H1 (cell line): ENCODE measurements around the gene CELF2. TPM values are rescaled to one million over a fixed set of nuclear protein-coding genes. Genes with fewer than 3 reads are reported as not detected.

ENCODE experiments used
- CTCF ChIA-PET: fragments of 300-600 bp; sonication (Branson Sonifier 250); formaldehyde crosslinking; loops from one replicate; lab custom pipeline; 2021; ENCODE audit not compliant: partially characterized antibody; lab: Charles Lee
- POLR2A ChIA-PET: fragments of 300-600 bp; sonication (Branson Sonifier 250); formaldehyde crosslinking; loops from one replicate; lab custom pipeline; 2021; ENCODE audit warnings: inconsistent platforms; ENCODE audit not compliant: partially characterized antibody; lab: Charles Lee
- DNase-seq, 2 experiments: peaks; one replicate each; pipeline versions ENCODE4 v3.0.0 to v3.0.0-alpha.2; 2010 to 2022; ENCODE audit warnings: low spot score in 2 of 2, low read depth in 1 of 2, mixed read lengths in 1 of 2
- FAIRE-seq: peaks from 2 replicates; lab custom pipeline; 2011; peaks lifted over from hg19 to GRCh38; lab: Jason Lieb, UNC
- H2AFZ ChIP-seq: 2 replicates; pipeline ENCODE4 v1.8.1; 2012; ENCODE audit warnings: low read length, inconsistent platforms
- H2AK5ac ChIP-seq: 2 replicates; pipeline ENCODE4 v1.6.1; 2013; ENCODE audit warnings: low read depth, low read length
- H2BK120ac ChIP-seq: replicated peaks from 2 replicates; pipeline ENCODE3; 2013; ENCODE audit warnings: low read depth, low read length, inconsistent platforms
- H2BK12ac ChIP-seq: 2 replicates; pipeline ENCODE4 v1.6.1; 2013; ENCODE audit warnings: low read depth, low read length
- H2BK15ac ChIP-seq: 2 replicates; pipeline ENCODE4 v1.6.1; 2013; ENCODE audit warnings: low read length
- H2BK20ac ChIP-seq: 2 replicates; pipeline ENCODE4 v1.6.1; 2013; ENCODE audit warnings: low read length
- H2BK5ac ChIP-seq: 2 replicates; pipeline ENCODE4 v1.6.1; 2013; ENCODE audit warnings: low read depth, low read length
- H3K14ac ChIP-seq: 2 replicates; pipeline ENCODE4 v1.6.1; 2013; ENCODE audit warnings: inconsistent platforms; ENCODE audit not compliant: insufficient read length
- H3K18ac ChIP-seq: 2 replicates; pipeline ENCODE4 v1.6.1; 2013; ENCODE audit warnings: low read length; ENCODE audit errors: extremely low read depth
- H3K23ac ChIP-seq: 2 replicates; pipeline ENCODE4 v1.6.1; 2013; ENCODE audit warnings: inconsistent platforms; ENCODE audit not compliant: insufficient read length
- H3K23me2 ChIP-seq: 2 replicates; pipeline ENCODE4 v1.6.1; 2013; ENCODE audit warnings: low read depth, low read length
- H3K27ac ChIP-seq: 2 replicates; pipeline ENCODE4 v1.6.1; 2011; ENCODE audit warnings: low read depth, low read length, inconsistent platforms
- H3K27me3 ChIP-seq, 4 experiments: replicated peaks in 1 of 4; 1 replicate in 1 of 4; 2 replicates in 3 of 4; pipeline versions ENCODE4 v1.6.1 to v1.8.1; 2011 to 2013; ENCODE audit warnings: low read length in 3 of 4, mild to moderate bottlenecking in 3 of 4, inconsistent platforms in 2 of 4, mixed read lengths in 2 of 4, moderate library complexity in 1 of 4; ENCODE audit not compliant: control insufficient read depth in 3 of 4, insufficient read depth in 3 of 4; ENCODE audit errors: extremely low read depth in 1 of 4
- H3K36me3 ChIP-seq, 4 experiments: 2 replicates each; pipeline versions ENCODE4 v1.6.1 to v1.8.1; 2011 to 2013; ENCODE audit warnings: mild to moderate bottlenecking in 4 of 4, low read length in 3 of 4, moderate library complexity in 2 of 4, control low read depth in 1 of 4, inconsistent platforms in 1 of 4; ENCODE audit not compliant: insufficient read depth in 4 of 4, control insufficient read depth in 2 of 4
- H3K4ac ChIP-seq: replicated peaks from 2 replicates; pipeline ENCODE3; 2013; ENCODE audit warnings: low read length, low read depth, mixed read lengths, inconsistent platforms; ENCODE audit not compliant: insufficient read length
- H3K4me1 ChIP-seq, 4 experiments: replicated peaks in 1 of 4; 1 replicate in 1 of 4; 2 replicates in 3 of 4; pipeline versions ENCODE4 v1.6.1 to v1.8.1; 2011 to 2013; ENCODE audit warnings: low read length in 3 of 4, inconsistent platforms in 2 of 4, mixed read lengths in 1 of 4; ENCODE audit not compliant: insufficient read depth in 4 of 4, control insufficient read depth in 3 of 4
- H3K4me2 ChIP-seq, 2 experiments: 2 replicates each; pipeline versions ENCODE4 v1.6.1 to v1.8.1; 2011 to 2013; ENCODE audit warnings: low read depth in 2 of 2, low read length in 2 of 2, control low read depth in 1 of 2, inconsistent platforms in 1 of 2, mild to moderate bottlenecking in 1 of 2; ENCODE audit not compliant: insufficient read depth in 1 of 2
- H3K4me3 ChIP-seq, 4 experiments: fragments of 200-600, 300-600 bp in 1 of 4; sonication (generic), shearing (Covaris generic), sonication (Bioruptor Twin) in 1 of 4; 2 replicates each; pipeline versions ENCODE4 v1.5.1 to v1.8.1; 2011 to 2016; ENCODE audit warnings: low read length in 4 of 4, low read depth in 3 of 4, control low read depth in 2 of 4, inconsistent platforms in 2 of 4, mild to moderate bottlenecking in 2 of 4, mixed read lengths in 1 of 4, moderate library complexity in 1 of 4; ENCODE audit not compliant: insufficient read depth in 2 of 4; ENCODE audit errors: extremely low read depth in 1 of 4
- H3K56ac ChIP-seq: replicated peaks from 2 replicates; pipeline ENCODE3; 2013; ENCODE audit warnings: low read depth, mild to moderate bottlenecking, mixed read lengths, low read length, inconsistent platforms; ENCODE audit not compliant: insufficient read length
- H3K79me1 ChIP-seq: 2 replicates; pipeline ENCODE4 v1.6.1; 2013; ENCODE audit warnings: low read depth, low read length, control low read depth
- H3K79me2 ChIP-seq, 2 experiments: 2 replicates each; pipeline versions ENCODE4 v1.6.1 to v1.8.1; 2012 to 2013; ENCODE audit warnings: low read length in 2 of 2, mild to moderate bottlenecking in 2 of 2, inconsistent platforms in 1 of 2; ENCODE audit not compliant: insufficient read depth in 2 of 2, control insufficient read depth in 1 of 2
- H3K9ac ChIP-seq, 4 experiments: replicated peaks in 1 of 4; 1 replicate in 1 of 4; 2 replicates in 3 of 4; pipeline versions ENCODE4 v1.6.1 to v1.8.1; 2011 to 2013; ENCODE audit warnings: low read depth in 3 of 4, low read length in 3 of 4, control low read depth in 2 of 4, mild to moderate bottlenecking in 2 of 4, moderate library complexity in 2 of 4, inconsistent platforms in 1 of 4; ENCODE audit errors: extremely low read depth in 1 of 4
- H3K9me3 ChIP-seq, 2 experiments: 2 replicates each; pipeline versions ENCODE4 v1.6.1 to v1.8.1; 2012 to 2013; ENCODE audit warnings: mild to moderate bottlenecking in 2 of 2, moderate library complexity in 2 of 2, control low read depth in 1 of 2, inconsistent platforms in 1 of 2, low read depth in 1 of 2, low read length in 1 of 2, mixed read lengths in 1 of 2; ENCODE audit not compliant: insufficient read depth in 2 of 2
- H4K20me1 ChIP-seq, 2 experiments: replicated peaks in 1 of 2; 2 replicates each; pipeline versions ENCODE3 to v1.8.1; 2011 to 2013; ENCODE audit warnings: inconsistent platforms in 2 of 2, low read length in 2 of 2, mild to moderate bottlenecking in 1 of 2; ENCODE audit not compliant: insufficient read depth in 2 of 2, control insufficient read depth in 1 of 2
- H4K5ac ChIP-seq: 2 replicates; pipeline ENCODE4 v1.6.1; 2013; ENCODE audit warnings: low read length, low read depth, mixed read lengths, inconsistent platforms; ENCODE audit not compliant: insufficient read length
- H4K8ac ChIP-seq: 2 replicates; pipeline ENCODE4 v1.8.0; 2013; ENCODE audit warnings: mild to moderate bottlenecking, moderate library complexity, low read length, inconsistent platforms; ENCODE audit not compliant: insufficient read depth; ENCODE audit errors: extremely low read depth
- H4K91ac ChIP-seq: replicated peaks from 2 replicates; pipeline ENCODE3; 2013; ENCODE audit warnings: low read length, mixed read lengths, inconsistent platforms; ENCODE audit not compliant: insufficient read length
- CBX5 ChIP-seq: fragments of 300-800, 300-1000 bp; sonication (generic); IDR thresholded peaks from 2 replicates; pipeline ENCODE4 v1.7.1; 2016; ENCODE audit warnings: antibody characterized with exemption, low read length, low read depth
- CTBP2 ChIP-seq: IDR thresholded peaks from 2 replicates; pipeline ENCODE4 v1.7.0; 2011; ENCODE audit warnings: borderline replicate concordance, mild to moderate bottlenecking, moderate library complexity, mixed read lengths, low read length; ENCODE audit not compliant: insufficient read depth, insufficient read length
- FOSL1 ChIP-seq: IDR thresholded peaks from 2 replicates; pipeline ENCODE4 v1.6.1; 2011; ENCODE audit warnings: mild to moderate bottlenecking, low read depth, low read length, moderate library complexity; ENCODE audit not compliant: insufficient read depth
- KDM4A ChIP-seq: IDR thresholded peaks from one replicate; pipeline ENCODE4 v1.7.1; 2012; ENCODE audit warnings: low read depth, mild to moderate bottlenecking, moderate library complexity, low read length, inconsistent platforms; ENCODE audit not compliant: severe bottlenecking
- POU5F1 ChIP-seq: IDR thresholded peaks from 2 replicates; pipeline ENCODE4 v1.6.1; 2011; ENCODE audit warnings: low read depth, mild to moderate bottlenecking, low read length, moderate library complexity
- SIN3A ChIP-seq, 2 experiments: IDR thresholded peaks in 1 of 2; conservative IDR thresholded peaks in 1 of 2; 2 replicates each; pipeline ENCODE4 v1.6.1; 2011 to 2012; ENCODE audit warnings: low read length in 2 of 2, improper control_type of control experiment in 1 of 2, low read depth in 1 of 2, mild to moderate bottlenecking in 1 of 2
- SP2 ChIP-seq: IDR thresholded peaks from 2 replicates; pipeline ENCODE4 v1.6.1; 2012; ENCODE audit warnings: mild to moderate bottlenecking, low read length, inconsistent platforms
- SRF ChIP-seq: IDR thresholded peaks from 2 replicates; pipeline ENCODE4 v1.6.1; 2011; ENCODE audit warnings: mild to moderate bottlenecking, low read depth, low read length, moderate library complexity
- ZNF274 ChIP-seq: IDR thresholded peaks from 2 replicates; pipeline ENCODE4 v1.7.0; 2012; ENCODE audit warnings: low read length, borderline replicate concordance; ENCODE audit errors: extremely low read depth
- WGBS, 2 experiments: shearing (Covaris generic) in 1 of 2; methylation state at CpG; one replicate each; pipeline versions ENCODE4 v1.1.6 to v1.1.7; 2013 to 2015; ENCODE audit warnings: low lambda C conversion rate in 2 of 2, mixed read lengths in 2 of 2, inconsistent platforms in 1 of 2, low coverage in 1 of 2, missing lambda C conversion rate in 1 of 2; ENCODE audit not compliant: insufficient replicate concordance in 2 of 2, insufficient coverage in 1 of 2, insufficient read length in 1 of 2; ENCODE audit errors: extremely low coverage in 1 of 2, missing lambda C conversion rate in 1 of 2; 5-methylcytosine and 5-hydroxymethylcytosine counted together
- polyA plus RNA-seq, 7 experiments: library from polyadenylated mRNA; depleted of rRNA in 3 of 7; stranded (reverse) in 5 of 7; unstranded in 2 of 7; fragments of >200 nt in 5 of 7; fragments of 200-250 nt in 2 of 7; gene quantifications; 1 replicate in 5 of 7; 2 replicates in 1 of 7; 4 replicates in 1 of 7; pipeline versions ENCODE4 v1.2.1 to v1.2.3, GENCODE V29; 2011 to 2013; ENCODE audit warnings: missing spikeins in 2 of 7, mixed read lengths in 2 of 7
- total RNA-seq: library from RNA; stranded (reverse); fragmentation: NEBNext Ultra II Directional; extraction: Animal tissue kit (Norgen Biotek cat#: 25700); gene quantifications from 2 replicates; pipeline ENCODE4 v1.2.1, GENCODE V29; 2021
- TF ChIP-seq, protein P1 (sequence below): IDR thresholded peaks from 2 replicates; pipeline ENCODE4 v1.6.1; 2012; ENCODE audit warnings: inconsistent platforms
- TF ChIP-seq, protein P2 (sequence below), 3 experiments: IDR thresholded peaks; 1 replicate in 2 of 3; 2 replicates in 1 of 3; pipeline versions ENCODE4 v1.5.1 to v1.6.1; 2011; ENCODE audit warnings: low read length in 3 of 3, mild to moderate bottlenecking in 3 of 3, inconsistent platforms in 2 of 3, low read depth in 1 of 3, moderate library complexity in 1 of 3; ENCODE audit not compliant: insufficient read depth in 1 of 3; ENCODE audit errors: control extremely low read depth in 1 of 3

CELF2 gene
- total and polyA plus RNA-seq, 2 of the 8 experiments (the other 6 are each of a cell fraction or from before 2014, with no cell fraction given): 18.3 to 22.7 TPM

DNA sequence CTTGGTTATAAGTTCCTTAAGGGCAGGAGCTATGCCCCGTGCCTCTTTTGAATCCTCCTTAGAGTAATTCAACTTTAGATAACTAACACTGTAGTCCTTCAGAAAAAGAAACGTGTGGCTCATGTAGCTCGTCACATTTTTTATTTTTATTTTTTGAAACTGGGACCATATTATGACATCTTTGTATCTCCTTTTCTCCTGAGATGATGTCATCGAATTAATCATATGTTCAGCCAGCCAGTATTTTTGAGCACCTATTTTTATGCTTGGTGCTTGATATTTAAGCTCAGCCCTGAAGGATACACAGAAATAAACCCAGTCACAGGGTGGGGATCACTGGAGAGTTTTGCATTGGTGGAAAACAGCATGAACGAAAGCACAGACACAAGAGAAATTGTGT is 22.6 kb upstream of the CELF2 start:
- Histone ChIP-seq H2BK12ac (no peak overlapping the region), H3K23ac (no peak overlapping the region), H3K27ac (no peak overlapping the region), H3K4me1 (no peaks in the 10 kb centered on the region), H2BK15ac (no peak overlapping the region), H3K56ac (no peak overlapping the region), H2BK20ac (no peak overlapping the region), H4K8ac (no peak overlapping the region), H4K91ac (no peak overlapping the region), H4K5ac (no peak overlapping the region), H3K9me3 (0 out of 4 replicates have a peak, but pooled peaks cover 2 to 3% of the 10 kb centered on the region in 2 experiments), H3K4me2 (no peak overlapping the region), H2AFZ (no peak overlapping the region), H2AK5ac (no peak overlapping the region), H2BK5ac (no peak overlapping the region), H4K20me1 (no peaks in the 10 kb centered on the region), H3K79me1 (no peaks in the 10 kb centered on the region), H3K14ac (no peak overlapping the region), H3K18ac (no peak overlapping the region), H3K79me2 (no peaks in the 10 kb centered on the region), H3K36me3 (no peaks in the 10 kb centered on the region), H3K4ac (no peak overlapping the region), H3K27me3 (no peaks in the 10 kb centered on the region), H3K9ac (no peak overlapping the region), H3K23me2 (no peaks in the 10 kb centered on the region), H2BK120ac (no peak overlapping the region), H3K4me3 (no peak overlapping the region)
- WGBS, 2 experiments: 88% methylated on average over 5 of the region's 5 CpGs; no CpG with 5 or more reads in 1 of the 2 experiments
- DNase-seq (no peak), FAIRE-seq (no peak)
- ChIA-PET POLR2A (no interaction called here), CTCF (interaction anchor here (1.1 kb wide), 1 partner anchor 41 kb away, joined by 3 read pairs; no protein-coding TSS in a partner anchor)
- TF ChIP-seq SP2 (no peak), SRF (no peak), CTBP2 (no peak), ZNF274 (no peak), FOSL1 (no peak), POU5F1 (no peak), SIN3A (conservative IDR thresholded peaks at IDR 0.05 in 1 of 2, IDR thresholded peaks at IDR 0.05 in 1 of 2; ENCODE audit: low read depth in 1 of 2, low read length in 2 of 2) (no peak), CBX5 (no peak), KDM4A (no peak)
- TF ChIP-seq, protein P1, sequence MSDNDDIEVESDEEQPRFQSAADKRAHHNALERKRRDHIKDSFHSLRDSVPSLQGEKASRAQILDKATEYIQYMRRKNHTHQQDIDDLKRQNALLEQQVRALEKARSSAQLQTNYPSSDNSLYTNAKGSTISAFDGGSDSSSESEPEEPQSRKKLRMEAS: no peak
- TF ChIP-seq, protein P2, sequence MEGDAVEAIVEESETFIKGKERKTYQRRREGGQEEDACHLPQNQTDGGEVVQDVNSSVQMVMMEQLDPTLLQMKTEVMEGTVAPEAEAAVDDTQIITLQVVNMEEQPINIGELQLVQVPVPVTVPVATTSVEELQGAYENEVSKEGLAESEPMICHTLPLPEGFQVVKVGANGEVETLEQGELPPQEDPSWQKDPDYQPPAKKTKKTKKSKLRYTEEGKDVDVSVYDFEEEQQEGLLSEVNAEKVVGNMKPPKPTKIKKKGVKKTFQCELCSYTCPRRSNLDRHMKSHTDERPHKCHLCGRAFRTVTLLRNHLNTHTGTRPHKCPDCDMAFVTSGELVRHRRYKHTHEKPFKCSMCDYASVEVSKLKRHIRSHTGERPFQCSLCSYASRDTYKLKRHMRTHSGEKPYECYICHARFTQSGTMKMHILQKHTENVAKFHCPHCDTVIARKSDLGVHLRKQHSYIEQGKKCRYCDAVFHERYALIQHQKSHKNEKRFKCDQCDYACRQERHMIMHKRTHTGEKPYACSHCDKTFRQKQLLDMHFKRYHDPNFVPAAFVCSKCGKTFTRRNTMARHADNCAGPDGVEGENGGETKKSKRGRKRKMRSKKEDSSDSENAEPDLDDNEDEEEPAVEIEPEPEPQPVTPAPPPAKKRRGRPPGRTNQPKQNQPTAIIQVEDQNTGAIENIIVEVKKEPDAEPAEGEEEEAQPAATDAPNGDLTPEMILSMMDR (IDR thresholded peaks at IDR 0.05; ENCODE audit: control extremely low read depth in 1 of 3, insufficient read depth in 1 of 3, low read depth in 1 of 3, low read length in 3 of 3): no peak
